Hepatocyte (in vitro differentiated cells): Measurements from ENCODE around the gene GLI3.

ENCODE experiments used
- EZH2 ChIP-seq: fragments of 200-600 bp; sonication (generic); IDR thresholded peaks from 2 replicates; pipeline ENCODE4 v1.6.1; 2016; ENCODE audit warnings: antibody characterized with exemption, mild to moderate bottlenecking, borderline replicate concordance
- EZH2phosphoT487 ChIP-seq: fragments of 200-600 bp; sonication (generic); IDR thresholded peaks from one replicate; pipeline ENCODE4 v1.6.1; 2018; ENCODE audit warnings: antibody characterized with exemption, mild to moderate bottlenecking, low read depth, moderate library complexity; ENCODE audit not compliant: unreplicated experiment, severe bottlenecking
- TF ChIP-seq, protein P1 (sequence below): fragments of 200-600 bp; sonication (generic); IDR thresholded peaks from 2 replicates; pipeline ENCODE4 v1.5.1; 2016; ENCODE audit warnings: antibody characterized with exemption, mild to moderate bottlenecking; ENCODE audit not compliant: poor library complexity

DNA sequence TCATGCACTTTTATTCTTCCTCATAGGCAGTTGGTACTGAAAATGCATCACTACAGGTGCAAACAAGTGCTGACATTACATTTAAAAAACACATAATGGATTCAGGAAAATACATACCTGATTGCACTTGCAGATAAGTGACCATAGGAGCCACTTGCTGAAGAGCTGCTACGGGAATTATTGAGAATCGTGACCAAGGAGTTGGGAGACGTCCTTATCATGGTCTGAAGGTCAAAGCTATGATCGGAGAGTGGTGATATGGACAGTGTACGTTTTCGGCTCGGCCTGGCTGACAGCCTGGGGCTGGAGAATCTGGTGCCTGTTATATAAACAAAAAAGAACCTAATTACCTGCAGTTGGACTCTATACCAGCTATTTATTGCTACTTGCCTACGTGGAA lies 197.1 kb downstream of the GLI3 start:
- TF ChIP-seq, protein P1, sequence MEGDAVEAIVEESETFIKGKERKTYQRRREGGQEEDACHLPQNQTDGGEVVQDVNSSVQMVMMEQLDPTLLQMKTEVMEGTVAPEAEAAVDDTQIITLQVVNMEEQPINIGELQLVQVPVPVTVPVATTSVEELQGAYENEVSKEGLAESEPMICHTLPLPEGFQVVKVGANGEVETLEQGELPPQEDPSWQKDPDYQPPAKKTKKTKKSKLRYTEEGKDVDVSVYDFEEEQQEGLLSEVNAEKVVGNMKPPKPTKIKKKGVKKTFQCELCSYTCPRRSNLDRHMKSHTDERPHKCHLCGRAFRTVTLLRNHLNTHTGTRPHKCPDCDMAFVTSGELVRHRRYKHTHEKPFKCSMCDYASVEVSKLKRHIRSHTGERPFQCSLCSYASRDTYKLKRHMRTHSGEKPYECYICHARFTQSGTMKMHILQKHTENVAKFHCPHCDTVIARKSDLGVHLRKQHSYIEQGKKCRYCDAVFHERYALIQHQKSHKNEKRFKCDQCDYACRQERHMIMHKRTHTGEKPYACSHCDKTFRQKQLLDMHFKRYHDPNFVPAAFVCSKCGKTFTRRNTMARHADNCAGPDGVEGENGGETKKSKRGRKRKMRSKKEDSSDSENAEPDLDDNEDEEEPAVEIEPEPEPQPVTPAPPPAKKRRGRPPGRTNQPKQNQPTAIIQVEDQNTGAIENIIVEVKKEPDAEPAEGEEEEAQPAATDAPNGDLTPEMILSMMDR = no peak
- no peak for TF ChIP-seq EZH2phosphoT487
- TF ChIP-seq EZH2 = no peak
